NK-92 treated with Interleukin-12 subunit alpha and Interleukin-12 subunit beta, amount 100 ng/mL, for 24 hours (cell line): Measurements from ENCODE around the gene FLT3.
"Not testable (repeated sequence)": the region's sequence is repeated elsewhere in the genome, so short reads cannot be mapped to it uniquely, and the experiment has no call there.

Source experiments
- DNase-seq: peaks from one replicate; lab custom pipeline; 2025; lab: John Stamatoyannopoulos, UW

The FLT3 gene

DNA sequence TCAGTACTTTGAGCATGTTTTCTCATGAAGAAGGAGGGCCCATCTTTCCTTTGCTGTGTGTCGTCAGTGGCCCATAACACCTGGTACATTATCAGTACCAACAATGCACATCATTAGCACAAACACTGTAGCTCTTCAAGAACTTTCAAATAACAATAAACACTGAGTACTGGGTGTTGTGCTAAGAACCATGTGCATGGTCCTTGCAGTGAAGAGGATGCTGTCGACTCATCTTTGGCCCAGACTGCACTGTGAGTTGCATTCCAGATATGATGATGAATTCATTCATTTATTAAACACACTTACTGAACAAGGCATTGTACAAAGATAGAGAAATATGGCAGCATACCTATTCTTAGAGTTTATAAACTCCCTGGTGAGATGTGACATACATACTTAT is 55.8 kb downstream of the FLT3 start:
- DNase-seq, result no peak

DNA sequence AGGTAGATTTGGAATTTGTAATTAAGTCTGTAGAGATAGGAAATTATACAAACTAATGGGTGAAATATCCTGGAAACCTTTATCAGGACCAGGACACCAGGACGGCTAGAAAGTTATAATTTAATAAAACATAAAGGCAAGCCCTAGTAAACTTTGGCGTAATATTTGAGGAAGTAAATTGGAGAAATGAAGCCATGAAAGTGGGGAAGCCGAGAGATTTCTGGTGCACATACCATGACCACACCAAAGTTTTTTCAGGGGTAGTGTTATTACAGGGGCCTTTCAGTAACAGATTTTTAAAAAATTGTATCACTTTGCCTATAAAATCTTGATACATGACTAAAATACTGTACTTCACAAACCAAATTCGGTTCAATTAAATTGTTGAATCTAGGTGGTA is 57.2 kb downstream of the FLT3 start:
- DNase-seq, result no peak

DNA sequence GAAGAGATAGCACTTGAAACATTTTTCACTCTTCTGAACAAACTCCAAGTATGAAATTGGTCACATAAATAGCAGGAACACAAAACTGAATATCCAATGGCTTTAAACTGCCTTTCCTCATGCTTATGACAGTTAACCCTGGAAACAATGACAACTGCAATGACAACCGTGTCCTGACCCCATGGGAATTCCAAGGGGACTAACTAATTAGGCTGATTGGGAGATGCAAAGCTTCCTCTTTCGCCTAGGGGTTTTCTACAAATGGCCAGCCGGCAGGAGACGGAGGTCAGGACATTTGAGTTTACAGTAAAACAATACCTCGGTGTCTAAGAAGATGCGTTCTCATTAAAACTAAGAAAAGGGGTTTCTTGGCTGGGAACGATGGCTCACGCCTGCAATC is 58.9 kb downstream of the FLT3 start:
- no peak for DNase-seq

DNA sequence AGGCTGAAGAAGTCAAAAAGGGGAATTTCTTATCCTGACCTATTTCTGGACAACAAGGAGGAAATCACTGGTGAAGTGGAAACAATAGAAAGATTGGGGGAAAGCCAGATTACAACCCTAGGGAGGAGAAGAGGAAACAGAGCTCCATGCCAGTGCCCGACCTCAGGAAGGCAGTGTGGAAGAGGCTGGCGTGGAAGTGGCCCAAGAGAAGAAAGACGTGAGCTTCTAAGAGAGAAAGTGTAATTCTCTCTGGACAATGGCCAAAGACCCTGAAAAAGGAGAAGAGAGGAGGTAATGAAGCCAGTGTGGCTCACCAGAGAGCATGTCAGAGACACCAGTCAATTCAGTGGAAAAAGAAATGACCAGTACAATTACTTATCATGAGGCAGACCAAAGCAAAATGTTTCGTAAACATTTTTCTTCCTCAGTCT is 59.3 kb downstream of the FLT3 start:
- DNase-seq, result no peak

DNA sequence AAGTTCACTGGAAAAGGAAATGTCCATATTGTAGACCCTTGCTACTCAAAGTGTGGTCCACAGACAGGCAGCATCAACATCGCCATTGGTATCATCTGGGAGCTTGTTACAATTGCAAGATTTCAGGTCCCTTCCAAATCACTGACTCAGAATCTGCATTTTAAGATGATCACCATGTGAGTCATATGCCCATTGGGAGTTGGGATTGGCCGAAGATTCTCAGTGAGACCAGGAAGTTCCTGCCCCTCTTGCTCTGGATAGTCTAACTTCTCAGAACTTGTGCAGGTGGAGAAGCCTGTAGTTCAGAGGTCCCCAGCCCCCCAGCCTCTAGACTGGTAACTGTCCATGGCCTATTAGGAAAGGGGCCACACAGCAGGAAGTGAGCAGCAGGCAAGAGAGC is 63.0 kb downstream of the FLT3 start:
- no peak for DNase-seq

DNA sequence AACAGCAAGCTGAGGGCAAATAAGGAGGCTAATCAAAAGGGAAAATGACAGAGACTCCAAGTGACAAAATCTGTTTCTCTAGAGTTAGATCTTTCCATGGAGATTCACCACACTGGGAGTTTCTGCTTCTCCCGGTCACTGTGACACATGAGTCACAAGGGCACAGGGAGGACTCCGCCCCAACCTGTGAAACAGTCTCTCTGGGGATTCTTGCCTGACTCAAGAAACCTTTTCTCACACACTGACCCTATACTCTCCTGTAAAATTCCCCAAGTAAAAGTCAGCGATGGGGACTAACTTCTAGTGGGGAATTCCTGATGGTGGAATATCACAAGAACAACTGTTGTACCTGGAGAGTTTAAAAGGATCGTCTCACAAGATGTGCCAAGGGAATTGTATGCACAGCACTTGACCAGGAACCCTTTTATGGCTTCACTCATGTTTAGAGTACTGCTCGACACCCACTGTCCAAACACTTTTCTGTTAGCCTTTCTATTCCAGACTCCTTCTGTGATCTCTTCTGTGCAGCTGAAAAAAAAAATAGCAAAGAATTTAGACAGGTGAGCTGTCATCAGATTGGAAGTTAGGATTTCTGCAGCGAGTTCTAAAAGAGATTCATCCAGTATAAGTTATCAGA is 65.1 kb downstream of the FLT3 start:
- no peak for DNase-seq

DNA sequence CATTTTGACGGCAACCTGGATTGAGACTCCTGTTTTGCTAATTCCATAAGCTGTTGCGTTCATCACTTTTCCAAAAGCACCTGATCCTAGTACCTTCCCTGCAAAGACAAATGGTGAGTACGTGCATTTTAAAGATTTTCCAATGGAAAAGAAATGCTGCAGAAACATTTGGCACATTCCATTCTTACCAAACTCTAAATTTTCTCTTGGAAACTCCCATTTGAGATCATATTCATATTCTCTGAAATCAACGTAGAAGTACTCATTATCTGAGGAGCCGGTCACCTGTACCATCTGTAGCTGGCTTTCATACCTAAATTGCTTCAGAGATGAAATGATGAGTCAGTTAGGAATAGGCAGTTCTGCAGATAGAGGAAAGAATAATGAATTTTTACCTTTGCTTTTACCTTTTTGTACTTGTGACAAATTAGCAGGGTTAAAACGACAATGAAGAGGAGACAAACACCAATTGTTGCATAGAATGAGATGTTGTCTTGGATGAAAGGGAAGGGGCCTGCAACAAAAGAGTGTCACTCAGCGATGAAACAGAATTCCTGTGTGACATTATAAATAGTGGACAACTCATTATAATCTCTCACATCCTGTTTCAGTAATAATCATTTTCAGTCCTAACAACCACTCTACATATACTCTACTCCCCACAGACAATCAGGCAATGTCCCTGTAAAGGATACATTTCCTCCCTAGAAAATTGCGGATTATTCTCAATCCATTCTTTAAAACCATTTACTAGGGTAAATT is 66.3 kb downstream of the FLT3 start:
- no peak for DNase-seq

DNA sequence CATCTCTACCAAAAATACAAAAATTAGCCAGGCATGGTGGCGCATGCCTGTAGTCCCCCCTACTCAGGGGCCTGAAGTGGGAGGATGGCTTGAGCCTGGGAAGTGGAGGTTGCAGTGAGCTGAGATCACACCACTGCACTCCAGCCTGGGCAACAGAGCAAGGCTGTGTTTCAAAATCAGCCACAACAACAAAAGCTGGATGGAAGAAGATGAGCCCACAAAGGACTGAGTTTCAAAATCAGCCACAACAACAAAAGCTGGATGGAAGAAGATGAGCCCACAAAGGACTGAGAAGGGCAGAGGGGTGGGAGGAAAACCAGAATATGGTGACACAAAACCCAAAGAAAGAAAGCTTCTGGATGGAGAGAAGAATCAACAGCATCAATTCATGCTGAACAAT is 67.9 kb downstream of the FLT3 start:
- DNase-seq, result not testable (repeated sequence)

DNA sequence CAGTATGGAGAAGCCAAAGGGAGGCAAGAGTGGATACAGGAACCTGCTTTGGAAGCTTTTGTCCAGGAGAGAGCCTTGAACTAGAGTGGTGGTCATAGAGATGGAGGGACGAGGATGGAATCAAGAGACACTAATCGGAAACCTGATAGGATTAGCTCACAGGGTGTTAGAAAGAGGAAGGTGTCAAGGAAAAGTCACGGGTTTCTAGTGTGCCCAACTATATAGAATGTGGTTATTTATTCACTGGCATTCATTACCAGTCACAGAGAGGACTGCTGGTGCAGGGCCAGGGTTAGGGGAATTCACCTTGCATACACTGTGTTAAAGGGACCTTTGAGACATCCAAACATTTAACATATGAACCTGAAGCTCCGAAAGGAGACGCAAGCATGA is 68.5 kb downstream of the FLT3 start:
- DNase-seq, result no peak

DNA sequence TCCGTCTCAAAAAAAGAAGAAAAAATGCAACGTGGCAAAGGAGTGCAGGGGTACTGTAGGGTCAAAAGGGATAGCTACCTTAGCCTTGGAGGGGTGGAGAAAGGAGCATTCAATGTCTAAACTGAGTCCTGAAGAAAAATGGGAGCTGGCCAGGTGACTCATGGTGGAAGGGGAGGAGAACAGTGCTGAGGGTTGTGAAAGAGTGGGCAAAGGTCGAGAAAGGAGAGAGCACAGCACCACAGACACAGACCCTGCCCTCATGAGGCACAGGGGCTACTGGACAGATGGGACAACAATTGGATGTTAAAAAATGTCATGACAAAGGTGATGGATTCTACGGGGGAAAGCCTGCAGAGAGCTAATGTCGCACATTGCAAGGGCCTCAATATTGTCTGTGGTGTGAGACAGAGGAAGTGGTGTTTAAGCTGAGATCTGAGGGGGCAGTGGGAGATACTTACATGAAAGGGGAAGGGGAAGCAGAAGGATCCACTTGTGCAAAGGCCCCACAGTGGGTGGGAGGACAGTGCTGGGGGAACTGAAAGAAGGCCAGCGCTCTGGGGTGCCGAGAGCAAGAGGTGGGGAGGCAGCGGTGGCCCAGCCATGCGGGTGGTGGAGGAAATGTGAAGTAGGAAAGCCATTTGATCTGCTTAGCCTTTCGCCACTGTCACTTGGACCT is 69.0 kb downstream of the FLT3 start:
- DNase-seq, result no peak

DNA sequence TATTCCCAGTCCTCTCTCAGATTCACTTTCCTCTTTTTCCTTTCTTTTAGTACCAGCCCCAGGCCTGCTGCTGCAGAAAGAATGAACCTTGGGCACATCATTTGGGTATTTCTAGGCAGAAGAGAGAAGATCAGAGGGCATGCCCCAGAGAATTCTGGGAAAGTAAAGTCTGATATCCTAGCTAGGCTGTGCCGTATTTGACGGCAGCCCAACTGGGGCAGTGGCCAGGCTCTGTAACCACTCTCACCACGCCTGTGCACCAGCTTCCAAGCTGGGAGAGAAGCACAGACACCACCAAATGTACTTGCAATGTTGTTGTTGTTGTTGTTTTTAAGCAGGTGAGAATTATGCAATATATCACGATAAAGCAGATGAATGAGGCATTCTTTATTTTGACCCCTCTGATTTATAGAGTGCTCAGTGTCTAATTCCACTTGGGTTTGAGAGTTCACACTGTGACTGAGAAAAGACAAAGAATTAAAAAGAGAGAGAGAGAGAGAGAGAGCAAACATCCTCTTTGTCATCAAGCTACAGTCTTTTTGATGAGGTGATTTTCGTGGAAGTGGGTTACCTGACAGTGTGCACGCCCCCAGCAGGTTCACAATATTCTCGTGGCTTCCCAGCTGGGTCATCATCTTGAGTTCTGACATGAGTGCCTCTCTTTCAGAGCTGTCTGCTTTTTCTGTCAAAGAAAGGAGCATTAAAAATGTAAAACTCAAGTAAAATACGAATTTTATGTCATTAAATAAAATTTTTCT is 72.6 kb downstream of the FLT3 start:
- DNase-seq, result no peak

DNA sequence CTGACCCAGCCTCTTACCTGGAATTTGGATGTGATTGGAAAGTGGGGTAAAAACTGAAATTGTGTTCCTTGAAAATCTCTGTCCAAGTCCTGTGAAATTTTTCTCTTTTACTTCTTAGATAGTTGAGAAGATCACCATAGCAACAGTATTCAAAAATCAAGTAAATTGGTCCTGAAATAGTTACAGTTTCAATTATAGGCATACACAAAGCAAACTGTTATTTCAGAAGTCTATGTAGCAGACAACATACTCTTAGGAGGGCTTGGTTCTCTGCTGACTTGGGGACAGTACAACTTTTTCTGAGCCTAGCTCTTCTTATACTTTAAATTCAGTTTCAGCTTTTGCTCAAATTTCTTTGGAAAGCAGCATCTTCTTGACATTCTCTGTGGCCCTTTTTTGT is 73.3 kb downstream of the FLT3 start:
- no peak for DNase-seq

DNA sequence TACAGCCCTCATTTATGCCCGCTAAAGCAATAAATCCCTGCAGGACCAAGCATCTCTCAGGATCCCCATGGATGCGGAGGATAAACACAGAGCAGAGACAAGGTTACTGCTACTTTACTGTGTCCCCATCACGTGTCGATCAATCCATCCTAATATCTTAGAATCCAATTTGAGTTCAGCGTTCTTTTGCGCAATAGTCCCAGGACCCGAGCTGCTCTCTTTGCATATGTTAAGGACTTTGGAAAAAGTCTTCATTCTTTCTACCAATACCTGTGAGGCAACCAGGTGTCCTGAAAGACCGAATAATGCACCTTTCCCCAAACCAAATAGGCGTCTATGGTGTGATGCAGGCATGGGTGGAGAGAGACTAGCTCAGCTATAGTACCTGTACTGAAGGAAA is 73.9 kb downstream of the FLT3 start:
- DNase-seq, result no peak

DNA sequence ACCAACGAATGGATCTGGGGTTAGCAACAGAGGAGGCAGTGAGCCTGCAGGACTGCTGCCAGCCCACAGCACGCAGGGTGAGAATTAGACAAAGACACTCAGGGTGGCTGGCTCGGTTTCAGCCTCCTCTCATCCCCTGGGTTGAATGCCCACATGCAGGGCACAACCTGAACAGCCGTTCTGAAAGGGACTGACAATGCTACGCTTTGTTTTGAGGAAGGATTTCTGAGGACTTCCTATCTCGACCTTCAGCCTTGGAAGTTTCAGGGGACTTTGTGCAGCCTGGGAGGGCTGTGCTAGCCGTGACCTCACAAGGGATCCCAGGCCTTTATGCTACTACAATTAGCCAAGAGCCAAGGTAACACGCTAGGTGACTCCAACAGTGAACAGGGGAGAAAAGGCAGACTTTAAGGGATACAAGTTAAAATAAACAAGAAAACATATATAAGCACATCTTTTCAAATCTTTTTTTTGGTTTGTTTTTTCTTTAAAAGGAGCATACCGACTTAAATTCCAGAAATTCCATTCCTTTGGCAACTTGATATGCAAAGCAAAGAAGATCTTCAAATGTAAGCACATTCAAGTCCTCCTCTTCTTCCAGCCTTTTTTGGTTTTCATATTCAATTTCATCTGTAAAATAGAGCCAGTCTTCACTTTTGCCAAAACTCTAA is 77.4 kb downstream of the FLT3 start:
- DNase-seq, result no peak

DNA sequence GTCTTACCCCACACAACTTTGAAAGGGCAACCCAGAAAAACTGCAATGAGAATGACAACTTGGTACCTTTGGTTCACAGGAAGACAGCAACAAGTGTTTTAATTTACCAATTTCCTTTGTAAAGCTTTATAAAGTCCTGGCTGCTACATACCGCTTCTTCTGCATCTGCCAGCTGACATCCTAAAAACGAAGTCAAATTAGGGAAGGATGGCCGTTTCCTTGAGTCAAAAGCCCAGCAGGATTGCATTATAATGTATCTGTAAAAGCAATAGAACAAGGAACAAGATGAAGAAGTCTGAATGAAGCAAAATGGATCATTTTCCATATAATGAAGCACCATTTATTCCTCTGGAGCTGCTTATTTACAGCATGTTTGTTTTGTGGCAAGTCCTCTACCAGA is 86.1 kb downstream of the FLT3 start:
- DNase-seq, result no peak

DNA sequence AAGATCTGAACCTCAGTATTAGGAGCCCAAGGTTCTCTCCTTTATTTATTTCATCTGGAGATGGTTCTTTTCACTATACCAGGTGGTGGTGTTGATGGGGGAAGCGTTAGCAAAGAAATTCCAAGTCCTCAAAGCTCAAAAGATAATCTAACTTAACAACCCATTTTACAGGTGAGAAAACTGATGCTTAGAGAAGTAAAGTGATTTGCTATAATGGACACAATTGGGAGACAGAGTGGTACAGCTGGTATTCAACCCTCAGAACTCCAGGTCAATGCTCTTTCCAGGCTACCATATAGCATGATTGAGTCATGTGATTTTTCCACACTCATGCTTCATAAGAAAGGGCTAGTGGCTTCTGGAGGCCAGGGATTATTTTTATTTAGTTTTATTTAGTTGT is 86.9 kb downstream of the FLT3 start:
- DNase-seq, result no peak

DNA sequence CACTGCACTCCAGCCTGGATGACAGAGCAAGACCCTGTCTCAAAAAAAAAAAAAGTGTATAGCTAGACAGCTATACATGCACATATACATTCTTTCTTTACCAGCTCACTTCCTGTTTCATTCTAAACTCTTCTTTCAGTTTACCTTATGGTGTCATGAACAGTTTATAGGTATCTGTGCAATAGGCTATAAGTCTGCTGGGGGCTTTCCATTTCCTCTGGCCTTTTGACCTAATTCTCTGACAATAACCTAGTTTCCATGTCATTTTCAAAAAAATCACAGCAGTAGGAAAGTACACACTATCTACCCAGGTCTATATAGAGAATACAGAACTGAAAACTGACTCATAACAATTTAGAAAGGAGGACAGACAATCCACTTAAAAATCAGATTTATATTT is 87.5 kb downstream of the FLT3 start:
- DNase-seq, result no peak

DNA sequence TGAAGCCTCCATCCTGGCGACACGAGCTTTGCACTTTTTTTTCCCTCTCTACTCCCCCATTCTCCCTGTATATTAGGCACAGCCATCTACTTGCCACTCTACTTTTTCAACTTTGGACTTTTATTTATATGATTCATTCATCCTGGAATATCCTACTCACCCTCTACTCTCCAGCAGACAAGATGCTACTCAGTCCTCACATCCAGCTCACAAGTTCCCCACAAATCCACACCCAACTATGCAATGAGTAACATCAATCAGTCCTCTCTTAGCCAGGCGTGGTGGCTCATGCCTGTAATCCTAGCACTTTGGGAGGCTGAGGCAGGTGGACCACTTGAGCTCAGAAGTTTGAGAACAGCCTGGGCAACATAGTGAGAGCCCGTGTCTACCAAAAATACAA is 88.0 kb downstream of the FLT3 start:
- DNase-seq, result no peak

DNA sequence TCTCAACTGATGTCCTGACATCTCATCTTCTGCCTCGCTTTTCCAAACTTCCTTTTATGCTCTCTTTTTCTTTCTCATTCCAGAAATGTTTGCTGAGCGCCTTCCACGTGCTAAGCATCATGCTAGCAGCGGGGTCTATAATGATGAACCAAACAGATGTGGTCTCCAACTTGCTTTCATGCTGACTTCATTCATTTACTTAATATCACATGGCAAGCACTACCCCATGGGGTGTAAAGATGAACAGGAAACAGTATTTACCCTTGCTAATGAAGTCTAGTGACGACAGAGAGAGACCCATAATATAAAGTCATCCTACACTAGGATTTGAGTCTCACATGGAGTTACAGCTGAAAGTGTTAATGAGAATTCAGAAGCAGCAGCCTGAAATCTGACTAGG is 90.3 kb downstream of the FLT3 start:
- DNase-seq, result no peak

DNA sequence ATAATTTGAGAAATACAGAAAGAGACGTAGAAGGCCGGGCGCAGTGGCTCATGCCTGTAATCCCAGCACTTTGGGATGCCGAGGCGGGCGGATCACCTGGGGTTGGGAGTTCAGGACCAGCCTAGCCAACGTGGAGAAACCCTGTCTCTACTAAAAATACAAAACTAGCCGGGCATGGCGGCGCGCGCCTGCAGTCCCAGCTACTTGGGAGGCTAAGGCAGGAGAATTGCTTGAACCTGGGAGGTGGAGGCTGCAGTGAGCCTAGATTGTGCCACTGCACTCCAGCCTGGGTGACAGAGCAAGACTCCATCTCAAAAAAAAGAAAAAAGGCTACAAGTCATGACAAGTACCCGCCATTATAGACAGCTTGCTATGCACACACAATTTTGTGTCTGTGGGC is 95.4 kb downstream of the FLT3 start:
- DNase-seq, result not testable (repeated sequence)

DNA sequence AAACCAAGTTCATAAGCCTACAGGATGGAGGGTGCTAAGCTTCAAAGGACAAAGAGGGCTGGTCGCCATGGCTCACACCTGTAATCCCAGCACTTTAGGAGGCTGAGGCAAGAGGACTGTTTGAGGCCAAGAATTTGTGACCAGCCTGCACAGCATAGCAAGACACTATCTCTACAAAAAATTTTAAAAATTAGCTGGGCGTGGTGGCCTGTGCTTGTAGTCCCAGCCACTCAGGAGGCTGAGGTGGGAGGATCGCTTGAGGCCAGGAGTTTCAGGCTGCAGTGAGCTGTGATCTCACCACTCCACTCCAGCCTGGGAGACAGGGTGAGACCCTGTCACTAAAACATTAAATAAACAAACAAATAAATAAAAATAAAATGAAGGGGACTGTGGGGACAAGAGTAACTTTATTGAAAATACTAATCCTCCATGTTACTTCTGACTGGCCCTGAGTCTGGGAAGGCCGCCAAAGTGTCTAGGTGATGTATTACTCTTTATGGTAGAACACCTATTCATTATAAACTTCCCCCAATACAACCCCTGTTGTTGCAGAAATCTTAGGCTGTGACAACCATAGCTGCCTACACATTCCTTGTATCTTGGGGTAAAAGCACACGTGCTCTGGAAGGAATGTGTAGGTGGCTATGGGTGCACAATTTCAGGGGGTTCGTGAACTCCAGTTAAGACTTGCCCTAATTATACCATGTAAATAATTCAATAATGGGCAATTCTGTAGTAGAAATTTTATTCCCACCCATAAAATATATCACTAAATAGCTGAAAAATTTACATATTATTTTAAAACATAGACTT is 97.3 kb downstream of the FLT3 start:
- no peak for DNase-seq
